ENCODE results near the gene CCDC54. TPM values are rescaled to one million over a fixed set of nuclear protein-coding genes. Genes with fewer than 3 reads are reported as not detected.

Gene CCDC54
- total RNA-seq, 1 donor from 2014 or later = not detected

- Histone ChIP-seq H3K79me2 (ENCODE audit: low read depth) (no peaks in the 10 kb centered on the region), H4K20me1 (ENCODE audit: low read depth) (no peaks in the 10 kb centered on the region), H3K36me3 (no peaks in the 10 kb centered on the region), H3K27ac (no peak overlapping the region), H3K27me3 (no peaks in the 10 kb centered on the region), H3K4me3 (no peak overlapping the region), H3K9ac (no peak overlapping the region), H3K4me1 (no peaks in the 10 kb centered on the region), H2AFZ (replicated peaks) (no peak overlapping the region), H3K4me2 (no peak overlapping the region), H3F3A (ENCODE audit: low read depth) (no peaks in the 10 kb centered on the region), H3K9me3 (ENCODE audit: low read depth) (peaks cover 8% of the 10 kb centered on the region)
- no peaks in the 10 kb centered on the region for H3K4me1 Mint-ChIP-seq
- peaks cover 15% of the 10 kb centered on the region for H3K9me3 Mint-ChIP-seq
- H3K4me3 Mint-ChIP-seq = no peak overlapping the region
- TF ChIP-seq EZH2phosphoT487 (IDR thresholded peaks at IDR 0.05) (no peak), EZH2 (IDR thresholded peaks at IDR 0.05) (no peak)
- TF ChIP-seq, protein P1, sequence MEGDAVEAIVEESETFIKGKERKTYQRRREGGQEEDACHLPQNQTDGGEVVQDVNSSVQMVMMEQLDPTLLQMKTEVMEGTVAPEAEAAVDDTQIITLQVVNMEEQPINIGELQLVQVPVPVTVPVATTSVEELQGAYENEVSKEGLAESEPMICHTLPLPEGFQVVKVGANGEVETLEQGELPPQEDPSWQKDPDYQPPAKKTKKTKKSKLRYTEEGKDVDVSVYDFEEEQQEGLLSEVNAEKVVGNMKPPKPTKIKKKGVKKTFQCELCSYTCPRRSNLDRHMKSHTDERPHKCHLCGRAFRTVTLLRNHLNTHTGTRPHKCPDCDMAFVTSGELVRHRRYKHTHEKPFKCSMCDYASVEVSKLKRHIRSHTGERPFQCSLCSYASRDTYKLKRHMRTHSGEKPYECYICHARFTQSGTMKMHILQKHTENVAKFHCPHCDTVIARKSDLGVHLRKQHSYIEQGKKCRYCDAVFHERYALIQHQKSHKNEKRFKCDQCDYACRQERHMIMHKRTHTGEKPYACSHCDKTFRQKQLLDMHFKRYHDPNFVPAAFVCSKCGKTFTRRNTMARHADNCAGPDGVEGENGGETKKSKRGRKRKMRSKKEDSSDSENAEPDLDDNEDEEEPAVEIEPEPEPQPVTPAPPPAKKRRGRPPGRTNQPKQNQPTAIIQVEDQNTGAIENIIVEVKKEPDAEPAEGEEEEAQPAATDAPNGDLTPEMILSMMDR (IDR thresholded peaks at IDR 0.05) = no peak
- peaks cover 3% of the 10 kb centered on the region for H3K27me3 Mint-ChIP-seq (ENCODE audit: insufficient read depth, low read depth)
- H3K36me3 Mint-ChIP-seq = peaks cover 3% of the 10 kb centered on the region
- no peak for DNase-seq (ENCODE audit: low spot score)
- no peak overlapping the region for H3K27ac Mint-ChIP-seq
These were observed 34.5 kb downstream of the CCDC54 start for GRCh38 chr3:107411779-107412178.

- H3K9ac ChIP-seq = no peak overlapping the region
- H3K79me2 ChIP-seq (ENCODE audit: low read depth) = no peaks in the 10 kb centered on the region
- peaks cover 8% of the 10 kb centered on the region for H3K9me3 ChIP-seq (ENCODE audit: low read depth)
- no peak for DNase-seq (ENCODE audit: low spot score)
- H3K27me3 ChIP-seq = no peaks in the 10 kb centered on the region
- no peaks in the 10 kb centered on the region for H3K36me3 ChIP-seq
- Mint-ChIP-seq H3K4me1 (no peaks in the 10 kb centered on the region), H3K9me3 (peaks cover 15% of the 10 kb centered on the region), H3K27me3 (ENCODE audit: insufficient read depth, low read depth) (peaks cover 3% of the 10 kb centered on the region), H3K27ac (no peak overlapping the region), H3K4me3 (no peak overlapping the region), H3K36me3 (peaks cover 3% of the 10 kb centered on the region)
- TF ChIP-seq, protein P1 (IDR thresholded peaks at IDR 0.05) = no peak
- TF ChIP-seq EZH2phosphoT487 (IDR thresholded peaks at IDR 0.05) (no peak), EZH2 (IDR thresholded peaks at IDR 0.05) (no peak)
- H4K20me1 ChIP-seq (ENCODE audit: low read depth) = no peaks in the 10 kb centered on the region
- no peaks in the 10 kb centered on the region for H3K4me1 ChIP-seq
- no peak overlapping the region for H3K27ac ChIP-seq
- H3F3A ChIP-seq (ENCODE audit: low read depth) = no peaks in the 10 kb centered on the region
- H2AFZ ChIP-seq (replicated peaks) = no peak overlapping the region
- H3K4me3 ChIP-seq = no peak overlapping the region
- no peak overlapping the region for H3K4me2 ChIP-seq
These were observed 35.1 kb downstream of the CCDC54 start for GRCh38 chr3:107412376-107412775.

DNA sequence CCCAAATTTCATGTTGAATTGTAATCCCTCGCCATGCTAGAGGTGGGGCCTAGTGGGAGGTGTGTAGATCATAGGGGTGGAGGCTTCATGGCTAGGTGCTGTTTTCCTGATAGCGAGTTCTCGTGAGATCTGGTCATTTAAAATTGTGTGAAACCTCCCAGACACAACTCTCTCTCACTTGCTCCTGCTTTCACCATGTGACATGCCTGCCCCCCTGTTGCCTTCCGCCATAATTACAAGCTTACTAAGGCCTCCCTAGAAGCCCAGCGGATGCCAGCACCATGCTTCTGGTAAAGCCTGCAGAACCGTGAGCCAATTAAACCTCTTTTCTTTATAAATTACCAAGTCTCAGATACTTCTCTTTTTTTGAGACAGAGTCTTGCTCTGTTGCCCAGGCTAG is 36.0 kb downstream of the CCDC54 start:
- Histone ChIP-seq H3K79me2 (ENCODE audit: low read depth) (no peaks in the 10 kb centered on the region), H3K4me3 (no peak overlapping the region), H3K9me3 (ENCODE audit: low read depth) (peaks cover 8% of the 10 kb centered on the region), H3K27ac (no peak overlapping the region), H3F3A (ENCODE audit: low read depth) (no peaks in the 10 kb centered on the region), H4K20me1 (ENCODE audit: low read depth) (no peaks in the 10 kb centered on the region), H3K9ac (no peak overlapping the region), H3K27me3 (no peaks in the 10 kb centered on the region), H3K4me1 (no peaks in the 10 kb centered on the region), H2AFZ (replicated peaks) (no peak overlapping the region), H3K4me2 (no peak overlapping the region), H3K36me3 (no peaks in the 10 kb centered on the region)
- no peaks in the 10 kb centered on the region for H3K4me1 Mint-ChIP-seq
- H3K27ac Mint-ChIP-seq = no peak overlapping the region
- H3K9me3 Mint-ChIP-seq = peaks cover 13% of the 10 kb centered on the region
- peaks cover 3% of the 10 kb centered on the region for H3K36me3 Mint-ChIP-seq
- peaks cover 3% of the 10 kb centered on the region for H3K27me3 Mint-ChIP-seq (ENCODE audit: insufficient read depth, low read depth)
- H3K4me3 Mint-ChIP-seq = no peak overlapping the region
- no peak for DNase-seq (ENCODE audit: low spot score)
- TF ChIP-seq EZH2phosphoT487 (IDR thresholded peaks at IDR 0.05) (no peak), EZH2 (IDR thresholded peaks at IDR 0.05) (no peak)
- TF ChIP-seq, protein P1 (IDR thresholded peaks at IDR 0.05) = no peak

Measured in neural progenitor cell (in vitro differentiated cells).